K562 (cell line): ENCODE data around the gene SALL2. TPM values are rescaled to one million over a fixed set of nuclear protein-coding genes. Genes with fewer than 3 reads are reported as not detected.

Source experiments
- ARNT ChIP-seq, 2 experiments: fragments of 450-650 bp; IDR thresholded peaks; 2 replicates each; pipeline ENCODE4 v1.6.1; 2016; ENCODE audit warnings: mild to moderate bottlenecking in 1 of 2
- DDX20 ChIP-seq: fragments of 450-650 bp; IDR thresholded peaks from 2 replicates; pipeline ENCODE4 v1.6.1; 2016; ENCODE audit warnings: missing genetic modification characterization, low read depth, mild to moderate bottlenecking, missing compliant biosample characterization, moderate library complexity
- EP400 ChIP-seq: fragments of 450-650 bp; IDR thresholded peaks from 2 replicates; pipeline ENCODE4 v1.6.1; 2017; ENCODE audit warnings: antibody characterized with exemption, mild to moderate bottlenecking, moderate library complexity
- HNRNPUL1 ChIP-seq: fragments of 200-400 bp; formaldehyde crosslinking; IDR thresholded peaks from 2 replicates; pipeline ENCODE4 v1.6.1; 2017; ENCODE audit warnings: low read length
- JUN ChIP-seq, 2 experiments: sonication (generic) in 1 of 2; formaldehyde crosslinking in 1 of 2; IDR thresholded peaks; 2 replicates each; pipeline versions ENCODE4 v1.6.1 to v1.8.0; 2012 to 2022; ENCODE audit warnings: borderline replicate concordance in 2 of 2, mild to moderate bottlenecking in 2 of 2, improper control_type of control experiment in 1 of 2, low read depth in 1 of 2, low read length in 1 of 2, missing genetic modification reagents in 1 of 2
- JUNB ChIP-seq: fragments of 450-650 bp; formaldehyde crosslinking; conservative IDR thresholded peaks from 2 replicates; pipeline ENCODE4 v1.4.0; 2020; ENCODE audit warnings: mild to moderate bottlenecking
- MTA3 ChIP-seq: fragments of 450-650 bp; formaldehyde crosslinking; IDR thresholded peaks from 2 replicates; pipeline ENCODE4 v1.6.1; 2017; ENCODE audit warnings: mild to moderate bottlenecking, borderline replicate concordance
- NFIC ChIP-seq: fragments of 450-650 bp; IDR thresholded peaks from 2 replicates; pipeline ENCODE4 v1.6.1; 2017; ENCODE audit warnings: mild to moderate bottlenecking, inconsistent platforms
- POU5F1 ChIP-seq: fragments of 150-350 bp; IDR thresholded peaks from 2 replicates; pipeline ENCODE4 v1.6.1; 2014; ENCODE audit warnings: borderline replicate concordance, low read length, low read depth, mild to moderate bottlenecking; ENCODE audit not compliant: partially characterized antibody
- PRPF4 ChIP-seq: fragments of 200-400 bp; formaldehyde crosslinking; IDR thresholded peaks from one replicate; pipeline ENCODE4 v1.6.1; 2017; ENCODE audit warnings: low read length, low read depth, mild to moderate bottlenecking; ENCODE audit not compliant: insufficient read depth, poor library complexity, severe bottlenecking
- SRSF9 ChIP-seq: fragments of 200-400 bp; formaldehyde crosslinking; IDR thresholded peaks from 2 replicates; pipeline ENCODE4 v1.6.1; 2017; ENCODE audit warnings: low read depth, low read length, borderline replicate concordance
- ZNF165 ChIP-seq: fragments of 250-450 bp; sonication (Bioruptor Pico); IDR thresholded peaks from 2 replicates; pipeline ENCODE4 v1.4.0; 2020; ENCODE audit warnings: borderline replicate concordance
- ZNF280B ChIP-seq: fragments of 250-450 bp; sonication (Bioruptor Pico); IDR thresholded peaks from 2 replicates; pipeline ENCODE4 v1.5.1; 2021; ENCODE audit warnings: mild to moderate bottlenecking
- ZNF347 ChIP-seq: fragments of 450-650 bp; formaldehyde crosslinking; IDR thresholded peaks from 2 replicates; pipeline ENCODE4 v1.4.0; 2020; ENCODE audit warnings: low read depth, mild to moderate bottlenecking, moderate library complexity
- ZNF766 ChIP-seq: fragments of 200-800 bp; sonication (Bioruptor generic); conservative IDR thresholded peaks from 2 replicates; pipeline ENCODE4 v1.6.1; 2016; ENCODE audit warnings: missing genetic modification characterization, missing compliant biosample characterization
- polyA plus RNA-seq, 8 experiments: library from polyadenylated mRNA; depleted of rRNA in 4 of 8; stranded (reverse) in 5 of 8; unstranded in 3 of 8; fragments of >200 nt; fragmentation: Nextera tagmentation in 2 of 8; fragmentation: Illumina TruSeq in 1 of 8; extraction: Ambion mirVana in 2 of 8; extraction: Trizol in 1 of 8; gene quantifications; 2 replicates each; pipeline versions ENCODE4 v1.2.1 to v1.2.3, GENCODE V29; 2011 to 2014; ENCODE audit warnings: inconsistent platforms in 1 of 8, missing spikeins in 1 of 8
- total RNA-seq, 7 experiments: library from RNA; depleted of rRNA in 6 of 7; stranded (reverse); fragments of >200 nt in 6 of 7; fragmentation: Illumina TruSeq in 2 of 7; extraction: Trizol in 2 of 7; gene quantifications; 2 replicates each; pipeline versions ENCODE4 v1.2.1 to v1.2.3, GENCODE V29; 2011 to 2021; ENCODE audit warnings: low replicate concordance in 1 of 7
- TF ChIP-seq, protein P1 (sequence below): fragments of 250-450 bp; sonication (Bioruptor Pico); IDR thresholded peaks from 2 replicates; pipeline ENCODE4 v1.4.0; 2020; ENCODE audit warnings: mild to moderate bottlenecking, moderate library complexity
- TF ChIP-seq, protein P2 (sequence below): fragments of 450-650 bp; formaldehyde crosslinking; IDR thresholded peaks from 2 replicates; pipeline ENCODE4 v1.4.0; 2020; ENCODE audit warnings: mild to moderate bottlenecking, moderate library complexity
- TF ChIP-seq, protein P3 (sequence below): fragments of 450-650 bp; formaldehyde crosslinking; IDR thresholded peaks from 2 replicates; pipeline ENCODE4 v1.4.0; 2020; ENCODE audit warnings: mild to moderate bottlenecking, mixed read lengths

The SALL2 gene
- total and polyA plus RNA-seq, 9 of the 15 experiments (the other 6 are each of a cell fraction or from before 2014, with no cell fraction given), result 6.6 to 30.4 (median 12.9) TPM

DNA sequence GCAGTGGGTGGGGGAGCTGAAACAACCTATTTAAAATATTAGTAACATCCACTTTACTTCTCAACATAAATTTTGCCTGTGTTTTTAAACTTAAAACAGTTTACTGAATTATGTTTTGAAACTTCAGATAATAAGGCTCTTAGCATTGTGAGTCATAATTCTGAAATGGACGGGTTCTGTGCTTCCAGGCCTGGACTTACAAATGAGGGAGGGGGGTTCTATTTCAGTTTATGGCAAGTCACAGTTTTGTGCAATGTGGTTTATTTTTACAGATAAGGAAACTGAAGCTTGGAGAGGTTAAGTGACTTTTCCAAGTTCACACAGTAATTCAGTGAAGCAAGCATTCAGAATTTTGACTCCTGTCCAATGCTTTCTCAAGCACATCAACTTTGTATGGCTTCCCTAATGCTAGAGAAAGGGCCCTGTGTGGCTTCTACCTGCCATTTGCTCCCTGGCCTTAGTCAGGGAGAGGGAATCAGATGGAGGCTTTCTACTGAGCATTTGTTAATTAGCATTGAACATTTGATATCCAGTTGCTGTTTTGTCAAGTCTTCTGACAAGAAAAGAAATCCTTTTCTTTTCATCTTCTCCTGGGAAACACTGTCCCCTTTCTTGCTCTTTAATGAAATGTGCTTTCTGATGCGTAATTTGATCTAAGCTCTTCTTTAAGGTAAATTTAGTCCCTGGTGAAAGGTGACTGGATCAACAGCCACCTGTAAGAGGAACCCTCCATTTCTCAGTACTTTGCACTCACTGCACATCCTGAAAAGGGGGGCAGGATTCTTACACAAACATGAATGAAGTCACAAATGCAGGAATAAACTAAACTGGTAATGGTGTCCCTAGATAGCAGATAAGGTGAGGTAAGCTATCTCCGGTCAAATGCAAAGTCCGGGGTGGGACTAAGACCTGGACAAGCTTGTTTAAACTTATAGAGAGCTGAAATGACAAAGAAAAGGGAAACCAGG, 2.5 kb upstream of the SALL2 start (continued):
- TF ChIP-seq MTA3 (no peak), EP400 (no peak; the same call in 1 of the 2 replicates), POU5F1 (no peak), JUN (IDR thresholded peaks at IDR 0.05; ENCODE audit: borderline replicate concordance, low read depth, low read length) (peak; percentile 78), JUN (CRISPR knock-in tag; IDR thresholded peaks at IDR 0.05; ENCODE audit: borderline replicate concordance) (no peak), ARNT (IDR thresholded peaks at IDR 0.05) (0 out of 4 replicates have a peak, but pooled peaks of 1 of the 2 experiments have one; percentile 20), ZNF347 (no peak), ZNF766 (no peak; the same call in 1 of the 2 replicates), ZNF280B (CRISPR knock-in tag) (no peak), NFIC (0 out of 2 replicates have a peak, but pooled peaks have one; percentile 26), ZNF165 (CRISPR knock-in tag) (no peak), HNRNPUL1 (no peak), PRPF4 (no peak), SRSF9 (no peak), DDX20 (tag) (no peak), JUNB (CRISPR knock-in tag) (no peak)
- TF ChIP-seq, protein P1, sequence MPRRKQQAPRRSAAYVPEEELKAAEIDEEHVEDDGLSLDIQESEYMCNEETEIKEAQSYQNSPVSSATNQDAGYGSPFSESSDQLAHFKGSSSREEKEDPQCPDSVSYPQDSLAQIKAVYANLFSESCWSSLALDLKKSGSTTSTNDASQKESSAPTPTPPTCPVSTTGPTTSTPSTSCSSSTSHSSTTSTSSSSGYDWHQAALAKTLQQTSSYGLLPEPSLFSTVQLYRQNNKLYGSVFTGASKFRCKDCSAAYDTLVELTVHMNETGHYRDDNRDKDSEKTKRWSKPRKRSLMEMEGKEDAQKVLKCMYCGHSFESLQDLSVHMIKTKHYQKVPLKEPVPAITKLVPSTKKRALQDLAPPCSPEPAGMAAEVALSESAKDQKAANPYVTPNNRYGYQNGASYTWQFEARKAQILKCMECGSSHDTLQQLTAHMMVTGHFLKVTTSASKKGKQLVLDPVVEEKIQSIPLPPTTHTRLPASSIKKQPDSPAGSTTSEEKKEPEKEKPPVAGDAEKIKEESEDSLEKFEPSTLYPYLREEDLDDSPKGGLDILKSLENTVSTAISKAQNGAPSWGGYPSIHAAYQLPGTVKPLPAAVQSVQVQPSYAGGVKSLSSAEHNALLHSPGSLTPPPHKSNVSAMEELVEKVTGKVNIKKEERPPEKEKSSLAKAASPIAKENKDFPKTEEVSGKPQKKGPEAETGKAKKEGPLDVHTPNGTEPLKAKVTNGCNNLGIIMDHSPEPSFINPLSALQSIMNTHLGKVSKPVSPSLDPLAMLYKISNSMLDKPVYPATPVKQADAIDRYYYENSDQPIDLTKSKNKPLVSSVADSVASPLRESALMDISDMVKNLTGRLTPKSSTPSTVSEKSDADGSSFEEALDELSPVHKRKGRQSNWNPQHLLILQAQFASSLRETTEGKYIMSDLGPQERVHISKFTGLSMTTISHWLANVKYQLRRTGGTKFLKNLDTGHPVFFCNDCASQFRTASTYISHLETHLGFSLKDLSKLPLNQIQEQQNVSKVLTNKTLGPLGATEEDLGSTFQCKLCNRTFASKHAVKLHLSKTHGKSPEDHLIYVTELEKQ (CRISPR knock-in tag), result no peak
- TF ChIP-seq, protein P2, sequence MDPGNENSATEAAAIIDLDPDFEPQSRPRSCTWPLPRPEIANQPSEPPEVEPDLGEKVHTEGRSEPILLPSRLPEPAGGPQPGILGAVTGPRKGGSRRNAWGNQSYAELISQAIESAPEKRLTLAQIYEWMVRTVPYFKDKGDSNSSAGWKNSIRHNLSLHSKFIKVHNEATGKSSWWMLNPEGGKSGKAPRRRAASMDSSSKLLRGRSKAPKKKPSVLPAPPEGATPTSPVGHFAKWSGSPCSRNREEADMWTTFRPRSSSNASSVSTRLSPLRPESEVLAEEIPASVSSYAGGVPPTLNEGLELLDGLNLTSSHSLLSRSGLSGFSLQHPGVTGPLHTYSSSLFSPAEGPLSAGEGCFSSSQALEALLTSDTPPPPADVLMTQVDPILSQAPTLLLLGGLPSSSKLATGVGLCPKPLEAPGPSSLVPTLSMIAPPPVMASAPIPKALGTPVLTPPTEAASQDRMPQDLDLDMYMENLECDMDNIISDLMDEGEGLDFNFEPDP (CRISPR knock-in tag), result no peak
- TF ChIP-seq, protein P3, sequence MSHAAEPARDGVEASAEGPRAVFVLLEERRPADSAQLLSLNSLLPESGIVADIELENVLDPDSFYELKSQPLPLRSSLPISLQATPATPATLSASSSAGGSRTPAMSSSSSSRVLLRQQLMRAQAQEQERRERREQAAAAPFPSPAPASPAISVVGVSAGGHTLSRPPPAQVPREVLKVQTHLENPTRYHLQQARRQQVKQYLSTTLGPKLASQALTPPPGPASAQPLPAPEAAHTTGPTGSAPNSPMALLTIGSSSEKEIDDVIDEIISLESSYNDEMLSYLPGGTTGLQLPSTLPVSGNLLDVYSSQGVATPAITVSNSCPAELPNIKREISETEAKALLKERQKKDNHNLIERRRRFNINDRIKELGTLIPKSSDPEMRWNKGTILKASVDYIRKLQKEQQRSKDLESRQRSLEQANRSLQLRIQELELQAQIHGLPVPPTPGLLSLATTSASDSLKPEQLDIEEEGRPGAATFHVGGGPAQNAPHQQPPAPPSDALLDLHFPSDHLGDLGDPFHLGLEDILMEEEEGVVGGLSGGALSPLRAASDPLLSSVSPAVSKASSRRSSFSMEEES (CRISPR knock-in tag), result no peak
